Left lobe of liver (tissue), 2 donors: ENCODE results near the gene PLCB3. TPM values are rescaled to one million over a fixed set of nuclear protein-coding genes. Genes with fewer than 3 reads are reported as not detected.

Source experiments
- ATAC-seq: fragments of 200-7000 bp; cut with Tn5 transposase; one replicate; pipeline ENCODE4 v1.9.1; 2020; ENCODE audit warnings: mild to moderate bottlenecking, moderate library complexity
- DNase-seq: peaks from one replicate; pipeline ENCODE4 v3.0.0-alpha.2; 2020; ENCODE audit warnings: low spot score
- total RNA-seq: library from RNA; stranded (reverse); gene quantifications from one replicate; pipeline ENCODE4 v1.2.1, GENCODE V29; 2021
- donor health status: DM: no; HTN: no; CAD: no; lungs with moderate emphysema.
- donor health status: DM: no; HTN: yes; CAD: no.

The PLCB3 gene
- total RNA-seq, 1 donor from 2014 or later, result 6.8 TPM

GRCh38 chr11:64263021-64263946, 12.0 kb downstream of the PLCB3 start:
- no peak for ATAC-seq

GRCh38 chr11:64263947-64264317, 12.6 kb downstream of the PLCB3 start:
- ATAC-seq, result no peak
- no peak for DNase-seq

More at GRCh38 chr11:64263021-64263946, 12.0 kb downstream of the PLCB3 start:
- DNase-seq, result no peak

GRCh38 chr11:64264371-64264852, 13.1 kb downstream of the PLCB3 start:
- no peak for DNase-seq
- no peak for ATAC-seq

- DNase-seq, result no peak
- no peak for ATAC-seq
Measured at GRCh38 chr11:64265176-64266160, 14.1 kb downstream of the PLCB3 start.

GRCh38 chr11:64266339-64266738, 15.0 kb downstream of the PLCB3 start:
- ATAC-seq (no peak), DNase-seq (no peak)

GRCh38 chr11:64267207-64267945, 16.0 kb downstream of the PLCB3 start:
- no peak for DNase-seq
- no peak for ATAC-seq

GRCh38 chr11:64268025-64268892, 16.9 kb downstream of the PLCB3 start:
- ATAC-seq (no peak), DNase-seq (peak; percentile 73)

- DNase-seq (peak; percentile 73), ATAC-seq (peak; percentile 21)
Measured at GRCh38 chr11:64268893-64269539, 17.7 kb downstream of the PLCB3 start.

- ATAC-seq (peak; percentile 77), DNase-seq (peak; percentile 99)
Measured at GRCh38 chr11:64269540-64270220, 18.4 kb downstream of the PLCB3 start.

- no peak for DNase-seq
- ATAC-seq, result no peak
Measured at GRCh38 chr11:64275031-64275800, 23.9 kb downstream of the PLCB3 start.

GRCh38 chr11:64275841-64276240, 24.5 kb downstream of the PLCB3 start:
- DNase-seq (no peak), ATAC-seq (no peak)

GRCh38 chr11:64276653-64277431, 25.5 kb downstream of the PLCB3 start:
- DNase-seq (no peak), ATAC-seq (no peak)

GRCh38 chr11:64278576-64279190, 27.4 kb downstream of the PLCB3 start:
- DNase-seq (no peak), ATAC-seq (no peak)

- ATAC-seq (no peak), DNase-seq (no peak)
Measured at GRCh38 chr11:64281957-64282770, 30.8 kb downstream of the PLCB3 start.

- DNase-seq (no peak), ATAC-seq (no peak)
Measured at GRCh38 chr11:64283092-64283491, 31.8 kb downstream of the PLCB3 start.
